ENCODE measurements around the gene CCSER1.
A peak's percentile ranks its signal among the peaks of the same experiment; 100 is the strongest.
"Not testable (repeated sequence)": the region's sequence is repeated elsewhere in the genome, so short reads cannot be mapped to it uniquely, and the experiment has no call there.

The CCSER1 gene

GRCh38 chr4:91064157-91064853 is 937.1 kb downstream of the CCSER1 start:
- DNase-seq (ENCODE audit: low read depth) = peak; percentile 54

- DNase-seq (ENCODE audit: low read depth) = no peak
Observed at GRCh38 chr4:91065117-91065516, 937.9 kb downstream of the CCSER1 start.

GRCh38 chr4:91070736-91071135 is 943.5 kb downstream of the CCSER1 start:
- no peak for DNase-seq (ENCODE audit: low read depth)

GRCh38 chr4:91076147-91076546 is 949.0 kb downstream of the CCSER1 start:
- DNase-seq (ENCODE audit: low read depth) = no peak

GRCh38 chr4:91085961-91086360 is 958.8 kb downstream of the CCSER1 start:
- no peak for DNase-seq (ENCODE audit: low read depth)

GRCh38 chr4:91087743-91088142 is 960.5 kb downstream of the CCSER1 start:
- no peak for DNase-seq (ENCODE audit: low read depth)

- DNase-seq (ENCODE audit: low read depth) = no peak
Observed at GRCh38 chr4:91089178-91089577, 962.0 kb downstream of the CCSER1 start.

GRCh38 chr4:91092398-91092980 is 965.3 kb downstream of the CCSER1 start:
- DNase-seq (ENCODE audit: low read depth) = no peak

- not testable (repeated sequence) for DNase-seq (ENCODE audit: low read depth)
Observed at GRCh38 chr4:91094220-91094619, 967.0 kb downstream of the CCSER1 start.

- DNase-seq (ENCODE audit: low read depth) = no peak
Observed at GRCh38 chr4:91099666-91100065, 972.5 kb downstream of the CCSER1 start.

GRCh38 chr4:91108751-91109150 is 981.6 kb downstream of the CCSER1 start:
- DNase-seq (ENCODE audit: low read depth) = no peak

- DNase-seq (ENCODE audit: low read depth) = no peak
Observed at GRCh38 chr4:91111556-91111955, 984.4 kb downstream of the CCSER1 start.

- DNase-seq (ENCODE audit: low read depth) = peak; percentile 33
Observed at GRCh38 chr4:91113130-91113706, 986.0 kb downstream of the CCSER1 start.

GRCh38 chr4:91114386-91114785 is 987.2 kb downstream of the CCSER1 start:
- DNase-seq (ENCODE audit: low read depth) = no peak

- DNase-seq (ENCODE audit: low read depth) = peak; percentile 30
Observed at GRCh38 chr4:91116861-91117260, 989.7 kb downstream of the CCSER1 start.

- DNase-seq (ENCODE audit: low read depth) = no peak
Observed at GRCh38 chr4:91118597-91118996, 991.4 kb downstream of the CCSER1 start.

GRCh38 chr4:91123742-91124141 is 996.5 kb downstream of the CCSER1 start:
- DNase-seq (ENCODE audit: low read depth) = no peak

- no peak for DNase-seq (ENCODE audit: low read depth)
Observed at GRCh38 chr4:91127192-91127591, 1000.0 kb downstream of the CCSER1 start.

GRCh38 chr4:91127831-91128230 is 1000.6 kb downstream of the CCSER1 start:
- DNase-seq (ENCODE audit: low read depth) = no peak

- no peak for DNase-seq (ENCODE audit: low read depth)
Observed at GRCh38 chr4:91128519-91128918, 1001.3 kb downstream of the CCSER1 start.

- DNase-seq (ENCODE audit: low read depth) = no peak
Observed at GRCh38 chr4:91147067-91147466, 1019.9 kb downstream of the CCSER1 start.

GRCh38 chr4:91154041-91154440 is 1026.8 kb downstream of the CCSER1 start:
- not testable (repeated sequence) for DNase-seq (ENCODE audit: low read depth)

- DNase-seq (ENCODE audit: low read depth) = not testable (repeated sequence)
Observed at GRCh38 chr4:91167864-91168653, 1040.9 kb downstream of the CCSER1 start.
